ENCODE measurements around the gene SOCS3. TPM values are rescaled to one million over a fixed set of nuclear protein-coding genes. Genes with fewer than 3 reads are reported as not detected.
A peak's percentile ranks its signal among the peaks of the same experiment; 100 is the strongest.

SOCS3 gene
- total RNA-seq, 1 donor from 2014 or later: 75.4 TPM

GRCh38 chr17:78359321-78359996, 418 bp downstream of the SOCS3 start:
- H3K9me3 Mint-ChIP-seq: no peaks in the 10 kb centered on the region
- H3K27ac Mint-ChIP-seq: peak overlapping the region; percentile 70
- H3K4me3 Mint-ChIP-seq: peak overlapping the region; percentile 87
- intact Hi-C loops (cut with micrococcal nuclease): loop anchor here (5.0 kb wide), 1 partner anchor 227 kb away; the partner anchor contains the start of gene TMC8
- no peaks in the 10 kb centered on the region for H3K27me3 Mint-ChIP-seq (ENCODE audit: insufficient read depth)
- H3K36me3 Mint-ChIP-seq (ENCODE audit: low read depth): peaks cover 33% of the 10 kb centered on the region
- H3K4me1 Mint-ChIP-seq (ENCODE audit: low read depth): peaks cover 51% of the 10 kb centered on the region
- peak; percentile 50 for DNase-seq (ENCODE audit: low spot score)

DNA sequence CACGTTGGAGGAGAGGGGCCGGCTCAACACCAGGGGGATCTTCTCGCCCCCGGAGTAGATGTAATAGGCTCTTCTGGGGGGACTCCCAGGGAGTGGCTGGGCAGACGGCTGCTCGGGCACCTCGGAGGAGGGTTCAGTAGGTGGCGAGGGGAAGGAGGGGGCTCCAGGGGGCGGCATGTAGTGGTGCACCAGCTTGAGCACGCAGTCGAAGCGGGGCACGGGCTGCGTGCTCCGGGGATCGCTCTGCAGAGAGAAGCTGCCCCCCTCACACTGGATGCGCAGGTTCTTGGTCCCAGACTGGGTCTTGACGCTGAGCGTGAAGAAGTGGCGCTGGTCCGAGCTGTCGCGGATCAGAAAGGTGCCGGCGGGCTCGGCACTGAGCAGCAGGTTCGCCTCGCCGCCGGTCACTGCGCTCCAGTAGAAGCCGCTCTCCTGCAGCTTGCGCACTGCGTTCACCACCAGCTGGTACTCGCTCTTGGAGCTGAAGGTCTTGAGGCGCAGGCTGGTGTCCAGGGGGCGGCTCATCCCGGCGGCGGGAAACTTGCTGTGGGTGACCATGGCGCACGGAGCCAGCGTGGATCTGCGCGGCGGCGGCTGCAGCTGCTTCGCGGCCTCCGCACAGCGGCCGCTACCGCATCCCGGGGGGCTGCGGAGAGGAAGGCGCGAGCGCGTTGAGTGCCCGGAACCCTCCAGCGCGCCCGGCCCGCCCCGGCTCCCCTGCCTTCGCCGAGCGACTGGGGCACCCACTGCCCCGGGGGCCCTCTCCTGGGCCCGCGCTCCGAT, 1.1 kb downstream of the SOCS3 start:
- intact Hi-C loops (cut with micrococcal nuclease): loop anchor here (5.0 kb wide), 1 partner anchor 226 kb away; the partner anchor contains the start of gene TMC8
- Mint-ChIP-seq H3K27ac (peak overlapping the region; percentile 93), H3K4me3 (peak overlapping the region; percentile 94), H3K36me3 (ENCODE audit: low read depth) (peaks cover 38% of the 10 kb centered on the region), H3K9me3 (no peaks in the 10 kb centered on the region), H3K27me3 (ENCODE audit: insufficient read depth) (no peaks in the 10 kb centered on the region), H3K4me1 (ENCODE audit: low read depth) (peaks cover 53% of the 10 kb centered on the region)
- DNase-seq (ENCODE audit: low spot score): peak; percentile 25

DNA sequence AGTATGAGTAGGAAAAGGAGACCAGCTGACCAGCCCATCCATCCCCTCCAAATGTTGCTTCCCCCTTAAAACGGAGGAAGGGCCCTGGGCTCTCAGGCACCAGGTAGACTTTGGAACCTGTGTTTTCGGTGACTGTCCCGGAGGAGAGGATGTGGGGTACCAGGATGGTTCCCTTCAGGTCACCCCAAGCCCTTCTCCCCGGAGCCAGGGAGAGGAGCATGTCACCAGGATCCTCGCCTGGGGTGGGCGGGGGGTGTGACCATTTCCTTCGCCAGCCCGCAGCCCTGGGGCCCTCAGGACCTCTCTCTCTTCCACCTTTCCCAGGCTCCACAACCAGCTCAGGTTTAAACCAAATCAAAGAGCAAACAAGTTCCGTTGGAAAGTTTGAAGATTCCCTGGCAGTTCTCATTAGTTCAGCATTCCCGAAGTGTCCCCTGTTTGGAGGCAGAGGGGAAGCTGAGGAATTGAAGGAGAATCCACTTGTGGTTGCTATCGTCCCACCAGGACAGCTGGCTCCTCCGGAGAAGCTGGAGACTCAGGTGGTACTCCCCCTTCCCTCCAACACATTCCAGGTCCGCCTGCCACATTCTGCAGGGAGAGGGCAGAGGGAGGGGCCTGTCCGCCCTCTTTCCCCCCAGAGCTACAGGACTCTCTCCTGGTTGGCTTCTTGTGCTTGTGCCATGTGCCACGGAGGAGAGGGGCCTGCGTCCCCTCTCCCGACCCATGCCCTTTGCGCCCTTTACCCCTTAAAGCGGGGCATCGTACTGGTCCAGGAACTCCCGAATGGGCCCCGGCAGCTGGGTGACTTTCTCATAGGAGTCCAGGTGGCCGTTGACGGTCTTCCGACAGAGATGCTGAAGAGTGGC, 2.0 kb downstream of the SOCS3 start:
- peaks cover 39% of the 10 kb centered on the region for H3K36me3 Mint-ChIP-seq (ENCODE audit: low read depth)
- peak overlapping the region; percentile 94 for H3K4me3 Mint-ChIP-seq
- H3K9me3 Mint-ChIP-seq: no peaks in the 10 kb centered on the region
- no peaks in the 10 kb centered on the region for H3K27me3 Mint-ChIP-seq (ENCODE audit: insufficient read depth)
- intact Hi-C loops (cut with micrococcal nuclease): loop anchor here (2.0 to 5.0 kb wide), 2 partner anchors 226 to 423 kb away; partner anchors contain the start of gene TMC8
- H3K4me1 Mint-ChIP-seq (ENCODE audit: low read depth): peaks cover 57% of the 10 kb centered on the region
- peak overlapping the region; percentile 93 for H3K27ac Mint-ChIP-seq
- DNase-seq (ENCODE audit: low spot score): no peak

DNA sequence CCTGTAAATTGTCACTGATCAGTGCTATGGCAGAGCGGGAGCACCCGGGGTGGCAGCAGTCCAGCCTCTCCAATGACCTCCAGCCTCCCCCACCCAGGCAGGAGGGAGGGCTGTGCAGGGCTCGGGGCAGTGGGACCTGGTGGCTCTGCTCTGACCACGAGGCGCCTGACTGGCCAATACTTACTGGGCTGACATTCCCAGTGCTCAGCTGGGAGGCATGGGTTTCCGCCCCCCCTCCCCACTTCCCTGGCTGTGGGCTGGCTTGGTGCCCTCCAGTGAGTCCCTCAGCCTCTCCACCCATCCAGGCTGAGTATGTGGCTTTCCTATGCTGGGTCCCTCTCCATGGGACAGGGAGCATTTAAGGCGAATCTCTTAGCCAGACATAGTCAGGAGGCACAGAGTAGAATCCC, 2.7 kb downstream of the SOCS3 start:
- H3K4me3 Mint-ChIP-seq: peak overlapping the region; percentile 94
- H3K9me3 Mint-ChIP-seq: no peaks in the 10 kb centered on the region
- peaks cover 39% of the 10 kb centered on the region for H3K36me3 Mint-ChIP-seq (ENCODE audit: low read depth)
- intact Hi-C loops (cut with micrococcal nuclease): loop anchor here (2.0 to 5.0 kb wide), 2 partner anchors 225 to 424 kb away; partner anchors contain the start of gene TMC8
- peak; percentile 19 for DNase-seq (ENCODE audit: low spot score)
- H3K27ac Mint-ChIP-seq: peak overlapping the region; percentile 93
- H3K27me3 Mint-ChIP-seq (ENCODE audit: insufficient read depth): no peaks in the 10 kb centered on the region
- peaks cover 55% of the 10 kb centered on the region for H3K4me1 Mint-ChIP-seq (ENCODE audit: low read depth)

- H3K4me1 Mint-ChIP-seq (ENCODE audit: low read depth): peaks cover 56% of the 10 kb centered on the region
Observed at GRCh38 chr17:78356101-78356713, 3.7 kb downstream of the SOCS3 start.

DNA sequence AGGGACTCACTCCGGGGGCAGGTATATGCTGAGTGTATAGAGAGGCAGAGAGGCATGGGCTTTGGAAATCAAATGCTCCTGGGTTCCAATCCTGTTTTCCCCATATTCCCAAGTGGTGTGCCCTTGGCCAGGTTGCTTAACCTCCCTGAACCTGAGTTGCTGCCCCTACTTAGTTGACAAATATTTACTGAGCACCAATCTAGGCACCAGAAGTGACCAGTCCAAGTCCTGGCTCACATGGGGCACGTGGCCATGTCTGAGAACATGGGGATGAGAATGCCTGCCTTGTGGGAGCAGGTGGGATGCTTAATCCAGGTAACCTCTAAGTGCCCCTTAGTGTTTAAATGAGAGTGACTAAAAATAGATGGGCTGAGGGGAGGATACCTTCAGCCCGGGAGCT, 4.2 kb downstream of the SOCS3 start:
- H3K27me3 Mint-ChIP-seq (ENCODE audit: insufficient read depth): no peaks in the 10 kb centered on the region
- H3K9me3 Mint-ChIP-seq: no peaks in the 10 kb centered on the region
- peak overlapping the region; percentile 94 for H3K4me3 Mint-ChIP-seq
- intact Hi-C loops (cut with micrococcal nuclease): loop anchor here (1.0 to 5.0 kb wide), 6 partner anchors 12 to 425 kb away; partner anchors contain the start of gene TMC8
- H3K36me3 Mint-ChIP-seq (ENCODE audit: low read depth): peaks cover 39% of the 10 kb centered on the region
- no peak for DNase-seq (ENCODE audit: low spot score)
- peaks cover 53% of the 10 kb centered on the region for H3K4me1 Mint-ChIP-seq (ENCODE audit: low read depth)
- H3K27ac Mint-ChIP-seq: peak overlapping the region; percentile 93

More at GRCh38 chr17:78356101-78356713, 3.7 kb downstream of the SOCS3 start:
- Mint-ChIP-seq H3K4me3 (peak overlapping the region; percentile 94), H3K36me3 (ENCODE audit: low read depth) (peaks cover 39% of the 10 kb centered on the region), H3K9me3 (no peaks in the 10 kb centered on the region), H3K27me3 (ENCODE audit: insufficient read depth) (no peaks in the 10 kb centered on the region), H3K27ac (peak overlapping the region; percentile 93)
- DNase-seq (ENCODE audit: low spot score): peak; percentile 90
- intact Hi-C loops (cut with micrococcal nuclease): loop anchor here (1.0 to 5.0 kb wide), 5 partner anchors 41 to 425 kb away; partner anchors contain the start of gene TMC8

GRCh38 chr17:78355045-78355641, 4.7 kb downstream of the SOCS3 start:
- H3K4me3 Mint-ChIP-seq: peak overlapping the region; percentile 94
- intact Hi-C loops (cut with micrococcal nuclease): loop anchor here (1.0 to 5.0 kb wide), 2 partner anchors 12 to 223 kb away; partner anchors contain the start of gene TMC8
- DNase-seq (ENCODE audit: low spot score): peak; percentile 62
- H3K9me3 Mint-ChIP-seq: no peaks in the 10 kb centered on the region
- H3K27ac Mint-ChIP-seq: peak overlapping the region; percentile 93
- peaks cover 58% of the 10 kb centered on the region for H3K4me1 Mint-ChIP-seq (ENCODE audit: low read depth)
- H3K36me3 Mint-ChIP-seq (ENCODE audit: low read depth): peaks cover 39% of the 10 kb centered on the region
- no peaks in the 10 kb centered on the region for H3K27me3 Mint-ChIP-seq (ENCODE audit: insufficient read depth)

GRCh38 chr17:78353834-78354233, 6.0 kb downstream of the SOCS3 start:
- intact Hi-C loops (cut with micrococcal nuclease): no loop called here
- DNase-seq (ENCODE audit: low spot score): no peak
- H3K4me1 Mint-ChIP-seq (ENCODE audit: low read depth): peaks cover 65% of the 10 kb centered on the region
- no peaks in the 10 kb centered on the region for H3K27me3 Mint-ChIP-seq (ENCODE audit: insufficient read depth)
- no peaks in the 10 kb centered on the region for H3K9me3 Mint-ChIP-seq
- peak overlapping the region; percentile 67 for H3K27ac Mint-ChIP-seq
- peaks cover 38% of the 10 kb centered on the region for H3K36me3 Mint-ChIP-seq (ENCODE audit: low read depth)
- H3K4me3 Mint-ChIP-seq: peak overlapping the region; percentile 84

- peaks cover 69% of the 10 kb centered on the region for H3K4me1 Mint-ChIP-seq (ENCODE audit: low read depth)
- H3K27me3 Mint-ChIP-seq (ENCODE audit: insufficient read depth): no peaks in the 10 kb centered on the region
- no peaks in the 10 kb centered on the region for H3K9me3 Mint-ChIP-seq
- H3K27ac Mint-ChIP-seq: no peak overlapping the region
- no peak for DNase-seq (ENCODE audit: low spot score)
- intact Hi-C loops (cut with micrococcal nuclease): no loop called here
- H3K4me3 Mint-ChIP-seq: peak overlapping the region; percentile 9
- peaks cover 17% of the 10 kb centered on the region for H3K36me3 Mint-ChIP-seq (ENCODE audit: low read depth)
Observed at GRCh38 chr17:78351449-78352006, 8.3 kb downstream of the SOCS3 start.

- Mint-ChIP-seq H3K4me3 (no peak overlapping the region), H3K27me3 (ENCODE audit: insufficient read depth) (no peaks in the 10 kb centered on the region), H3K9me3 (no peaks in the 10 kb centered on the region), H3K36me3 (ENCODE audit: low read depth) (peaks cover 6% of the 10 kb centered on the region), H3K4me1 (ENCODE audit: low read depth) (peaks cover 69% of the 10 kb centered on the region), H3K27ac (no peak overlapping the region)
- intact Hi-C loops (cut with micrococcal nuclease): no loop called here
- DNase-seq (ENCODE audit: low spot score): no peak
Observed at GRCh38 chr17:78349891-78350642, 9.8 kb downstream of the SOCS3 start.
